HG03103 (cell line): Measurements from ENCODE around the gene SIL1.

Experiments
- ATAC-seq: cut with Tn5 transposase; IDR thresholded peaks from one replicate; pipeline ENCODE4 v1.9.1; 2021; ENCODE audit warnings: low read depth; ENCODE audit not compliant: unreplicated experiment

Gene SIL1

DNA sequence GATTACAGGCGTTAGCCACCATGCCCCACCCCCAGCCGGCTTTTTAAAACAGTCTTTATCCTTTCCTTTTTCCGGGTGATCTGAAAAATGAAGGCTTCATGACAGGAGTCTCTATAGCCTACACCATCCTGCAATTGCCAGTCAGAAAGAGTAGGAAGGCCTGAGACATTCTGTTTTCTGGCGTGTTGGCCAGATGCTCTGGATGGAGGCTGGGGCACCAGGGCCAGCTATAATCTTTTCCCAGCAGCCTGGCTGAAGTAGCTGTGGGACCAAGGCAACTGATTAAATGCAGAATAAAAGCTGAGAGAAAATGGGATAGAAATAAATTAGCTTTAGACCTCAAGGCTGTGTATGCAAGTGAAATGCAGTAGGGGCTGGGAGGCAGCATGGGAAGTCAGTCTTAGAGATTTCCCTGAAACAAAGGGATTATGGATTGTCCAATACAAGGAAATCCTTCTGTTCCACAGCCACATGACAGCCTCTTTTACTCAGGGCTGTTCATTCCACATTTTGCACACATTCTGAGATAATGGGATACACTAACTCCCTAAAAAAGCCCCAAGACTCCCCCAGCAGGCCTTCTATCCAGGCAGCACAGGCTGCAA, 207.1 kb downstream of the SIL1 start:
- ATAC-seq, result no peak

- ATAC-seq, result no peak
These were observed 208.4 kb downstream of the SIL1 start for GRCh38 chr5:138989720-138990119.

DNA sequence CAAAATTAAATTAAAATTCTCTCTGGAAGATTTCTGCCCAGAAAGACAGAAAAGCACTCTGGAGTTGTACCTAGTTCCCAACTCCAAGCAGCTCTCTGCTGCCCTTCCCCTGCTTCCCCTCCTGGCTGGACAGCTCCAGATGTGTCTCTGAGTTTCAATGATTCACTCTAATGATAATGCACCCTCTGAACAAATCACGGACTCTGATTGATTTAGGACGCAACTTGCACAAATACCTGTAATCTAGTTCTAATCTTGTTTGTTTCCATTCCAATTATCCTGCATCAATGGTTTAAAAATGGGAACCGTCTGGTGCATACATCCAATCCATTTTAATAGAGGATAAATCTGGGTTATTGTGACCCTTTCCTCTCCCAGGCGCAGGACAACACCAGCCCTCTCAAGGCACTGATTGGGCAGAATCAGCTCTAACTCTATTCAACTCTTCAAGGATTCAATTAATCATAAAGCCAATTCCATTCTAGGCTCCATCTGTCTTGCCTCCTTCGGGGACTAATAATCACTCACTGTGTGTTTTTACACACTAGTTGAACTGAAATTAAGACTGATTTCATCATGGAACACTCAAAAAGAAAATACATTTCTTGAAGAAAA, 211.9 kb downstream of the SIL1 start:
- no peak for ATAC-seq

- no peak for ATAC-seq
These were observed 212.5 kb downstream of the SIL1 start for GRCh38 chr5:138985683-138986082.

GRCh38 chr5:138985256-138985655, 212.9 kb downstream of the SIL1 start:
- no peak for ATAC-seq

GRCh38 chr5:138983984-138984383, 214.2 kb downstream of the SIL1 start:
- no peak for ATAC-seq

DNA sequence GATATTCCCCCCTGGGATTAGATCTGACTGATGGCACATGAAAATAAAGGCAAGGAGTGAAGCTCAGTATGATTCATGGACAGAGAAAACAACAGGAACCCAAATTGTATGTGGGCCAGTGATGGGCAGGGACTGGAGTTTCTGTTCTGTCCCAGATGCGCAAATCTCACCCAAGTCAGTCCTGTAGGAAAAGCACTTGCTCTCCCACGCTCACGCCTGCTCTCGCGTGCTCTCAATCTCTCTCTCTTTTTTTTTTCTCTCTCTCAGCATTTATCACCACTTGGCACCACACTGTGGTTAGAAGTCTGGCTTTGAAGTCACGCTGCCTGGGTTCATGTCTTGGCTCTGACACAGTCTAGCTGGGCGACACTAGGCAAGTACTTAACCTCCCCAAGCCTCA, 216.6 kb downstream of the SIL1 start:
- no peak for ATAC-seq

GRCh38 chr5:138981131-138981530, 217.0 kb downstream of the SIL1 start:
- ATAC-seq, result no peak

DNA sequence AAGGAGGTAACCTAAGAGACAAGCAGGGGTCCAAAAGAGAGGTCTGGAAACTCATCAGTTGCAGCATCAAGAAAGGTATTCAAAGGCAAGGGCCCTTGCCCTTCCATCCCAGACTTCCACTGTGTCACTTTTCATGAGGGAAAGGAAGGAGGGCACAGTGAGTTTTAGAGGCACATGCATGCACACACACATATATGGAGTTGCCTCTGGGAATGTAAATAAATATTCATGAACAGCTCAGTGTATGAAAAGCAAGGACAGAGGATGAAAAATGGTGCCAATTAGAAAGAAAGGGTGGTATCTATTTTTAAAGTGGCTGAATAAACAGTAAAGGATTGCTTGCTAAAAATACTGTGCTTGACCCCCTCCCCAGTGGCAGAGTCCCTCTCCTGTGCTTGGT, 217.7 kb downstream of the SIL1 start:
- no peak for ATAC-seq

- no peak for ATAC-seq
These were observed 218.4 kb downstream of the SIL1 start for GRCh38 chr5:138979684-138980280.

- no peak for ATAC-seq
These were observed 219.6 kb downstream of the SIL1 start for GRCh38 chr5:138978581-138978980.

DNA sequence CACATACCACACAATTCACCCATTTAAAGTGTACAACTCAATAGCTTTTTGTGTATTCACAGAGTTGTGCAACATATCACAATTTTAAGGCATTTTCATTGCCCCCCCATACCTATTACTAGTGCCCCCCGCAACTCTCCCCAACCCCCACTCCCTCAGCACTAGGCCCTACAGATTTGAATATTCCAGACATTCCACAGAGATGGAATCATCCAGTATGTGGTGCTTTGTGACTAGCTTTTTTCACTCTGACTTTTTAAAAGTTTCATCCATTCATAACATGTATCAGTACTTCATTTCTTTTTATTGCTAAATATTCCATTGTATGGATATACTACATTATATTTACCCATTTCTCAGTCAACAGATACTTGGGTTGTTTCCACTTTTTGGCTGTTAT, 220.1 kb downstream of the SIL1 start:
- no peak for ATAC-seq

DNA sequence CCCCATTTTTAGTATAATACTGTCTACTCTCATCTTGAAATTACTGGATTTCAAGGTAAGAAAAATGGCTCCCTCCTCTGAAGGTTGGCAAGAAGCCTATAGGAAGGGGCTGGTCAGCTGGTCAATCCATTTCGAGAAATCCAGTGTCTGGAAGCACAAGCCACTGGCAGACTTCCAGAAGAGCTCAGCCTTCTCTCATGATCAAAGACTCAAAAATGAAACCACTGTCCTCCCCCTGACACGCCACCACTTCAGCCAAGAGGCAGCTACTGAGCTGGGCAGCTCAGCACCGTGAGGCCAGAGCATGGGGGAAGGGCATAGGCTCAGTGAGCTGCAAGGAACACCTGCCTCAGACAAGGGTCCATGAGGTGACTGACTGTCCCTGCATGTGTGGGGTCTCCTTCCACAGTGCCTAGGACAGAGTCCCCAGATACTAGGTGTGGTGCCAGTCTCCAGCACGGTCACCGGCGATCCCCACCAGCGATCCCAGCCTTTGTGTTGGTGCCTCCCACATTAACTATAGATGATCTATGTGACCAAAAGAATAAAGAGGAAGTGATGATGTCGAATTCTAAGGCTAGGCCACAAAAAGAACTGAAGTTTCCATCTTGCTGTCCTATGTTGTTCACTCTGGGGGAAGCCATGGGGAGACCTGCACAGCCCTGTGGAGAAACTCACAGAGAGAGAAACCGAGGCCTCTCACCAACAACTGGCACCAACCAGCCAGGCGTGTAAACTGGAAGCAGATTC, 222.9 kb downstream of the SIL1 start:
- no peak for ATAC-seq

- no peak for ATAC-seq
These were observed 223.7 kb downstream of the SIL1 start for GRCh38 chr5:138974227-138975063.

DNA sequence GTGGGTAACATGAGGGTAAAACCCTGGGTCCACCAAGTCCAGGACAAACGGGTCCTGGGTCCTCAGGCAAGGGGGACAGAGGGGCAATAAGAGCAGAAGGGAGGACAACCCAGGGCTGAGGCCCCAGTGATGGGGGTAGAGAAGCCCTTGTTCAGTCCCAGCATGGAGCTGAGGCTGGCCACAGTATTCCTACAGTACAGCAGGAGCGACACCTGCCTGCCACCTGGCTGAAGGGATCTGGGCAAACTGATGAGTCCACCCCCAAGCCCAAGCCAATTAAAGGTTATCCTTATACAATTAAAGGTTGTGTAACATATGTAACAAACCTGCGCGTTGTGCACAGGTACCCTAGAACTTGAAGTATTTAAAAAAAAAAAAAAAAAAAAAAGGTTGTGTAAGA, 225.3 kb downstream of the SIL1 start:
- ATAC-seq, result no peak

GRCh38 chr5:138972230-138972629, 225.9 kb downstream of the SIL1 start:
- ATAC-seq, result no peak

DNA sequence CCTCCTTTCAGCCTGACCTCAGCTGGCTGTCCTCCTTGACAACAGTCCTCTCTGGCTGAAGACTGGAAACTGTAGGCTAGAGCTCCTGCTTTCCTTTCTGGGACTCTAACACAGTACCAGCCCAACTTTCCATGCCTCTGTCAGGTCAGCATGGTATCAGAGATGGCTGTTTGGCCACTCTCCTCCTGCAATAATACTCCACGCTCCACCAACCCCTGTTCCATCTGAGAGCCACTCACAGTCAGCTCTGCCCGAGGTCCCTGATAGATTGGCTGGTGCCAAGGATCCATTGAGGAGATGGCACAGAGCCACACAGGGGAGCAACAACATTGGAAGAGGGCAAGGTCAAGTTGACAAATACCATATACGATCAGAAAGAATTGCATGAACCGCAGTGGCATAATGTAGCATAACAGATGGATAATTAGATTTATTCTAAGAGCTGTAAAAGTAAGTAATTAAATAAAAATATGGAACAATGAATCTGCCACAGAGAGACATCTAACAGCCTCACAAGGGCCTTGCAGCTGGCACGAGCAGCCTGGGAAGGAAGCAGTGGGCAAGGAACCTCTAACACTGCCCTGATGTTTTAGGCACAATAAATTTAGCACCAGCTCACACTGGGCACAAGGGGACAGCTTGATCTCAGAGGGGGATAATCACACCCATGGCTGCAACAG, 228.7 kb downstream of the SIL1 start:
- ATAC-seq, result no peak

GRCh38 chr5:138968601-138969000, 229.6 kb downstream of the SIL1 start:
- ATAC-seq, result no peak

GRCh38 chr5:138967791-138968448, 230.2 kb downstream of the SIL1 start:
- no peak for ATAC-seq
